T47D (cell line): ENCODE results near the gene BRD9.

Source experiments
- DNase-seq, 2 experiments: peaks; one replicate each; pipeline versions ENCODE4 v3.0.0 to v3.0.0-alpha.2; 2011 to 2012; ENCODE audit warnings: low read depth in 1 of 2, low spot score in 1 of 2
- JUND ChIP-seq: IDR thresholded peaks from 2 replicates; pipeline ENCODE4 v1.6.1; 2012; ENCODE audit warnings: low read depth
- in situ Hi-C: cut with HindIII; loops from 2 replicates; pipeline ENCODE4 v1.10.0; 2016; ENCODE audit warnings: low sequenced_read_pairs, low pct_unique_long_range_greater_than_20kb

Gene BRD9

DNA sequence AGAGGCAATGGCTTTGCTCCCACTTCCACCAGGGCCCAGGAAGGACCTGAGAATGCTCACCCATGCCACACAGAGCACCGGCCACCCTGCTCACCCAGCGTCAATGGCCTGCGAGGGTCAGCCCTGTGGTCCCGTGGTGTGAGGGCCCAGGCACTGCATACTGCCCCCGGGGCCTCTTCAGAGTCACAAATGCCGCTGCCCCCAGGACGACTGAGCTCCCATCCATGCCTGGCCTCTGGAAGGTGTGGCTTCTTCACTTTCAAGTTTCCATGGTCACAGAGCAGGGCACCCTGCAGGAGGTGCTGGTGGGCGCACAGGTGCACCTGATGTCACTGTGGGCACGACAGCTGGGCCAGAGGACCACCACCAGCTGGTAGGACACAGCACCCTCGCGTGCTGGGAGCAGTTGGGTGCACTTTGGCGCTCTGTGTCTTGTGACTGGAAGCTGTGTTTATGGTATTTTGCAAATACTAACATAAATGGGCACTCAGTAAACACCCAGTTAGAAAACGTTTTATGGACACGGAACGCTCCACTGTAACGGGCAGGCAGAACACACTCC is 29.3 kb downstream of the BRD9 start:
- in situ Hi-C loops, result no loop called here
- TF ChIP-seq JUND, result no peak
- DNase-seq, result no peak

DNA sequence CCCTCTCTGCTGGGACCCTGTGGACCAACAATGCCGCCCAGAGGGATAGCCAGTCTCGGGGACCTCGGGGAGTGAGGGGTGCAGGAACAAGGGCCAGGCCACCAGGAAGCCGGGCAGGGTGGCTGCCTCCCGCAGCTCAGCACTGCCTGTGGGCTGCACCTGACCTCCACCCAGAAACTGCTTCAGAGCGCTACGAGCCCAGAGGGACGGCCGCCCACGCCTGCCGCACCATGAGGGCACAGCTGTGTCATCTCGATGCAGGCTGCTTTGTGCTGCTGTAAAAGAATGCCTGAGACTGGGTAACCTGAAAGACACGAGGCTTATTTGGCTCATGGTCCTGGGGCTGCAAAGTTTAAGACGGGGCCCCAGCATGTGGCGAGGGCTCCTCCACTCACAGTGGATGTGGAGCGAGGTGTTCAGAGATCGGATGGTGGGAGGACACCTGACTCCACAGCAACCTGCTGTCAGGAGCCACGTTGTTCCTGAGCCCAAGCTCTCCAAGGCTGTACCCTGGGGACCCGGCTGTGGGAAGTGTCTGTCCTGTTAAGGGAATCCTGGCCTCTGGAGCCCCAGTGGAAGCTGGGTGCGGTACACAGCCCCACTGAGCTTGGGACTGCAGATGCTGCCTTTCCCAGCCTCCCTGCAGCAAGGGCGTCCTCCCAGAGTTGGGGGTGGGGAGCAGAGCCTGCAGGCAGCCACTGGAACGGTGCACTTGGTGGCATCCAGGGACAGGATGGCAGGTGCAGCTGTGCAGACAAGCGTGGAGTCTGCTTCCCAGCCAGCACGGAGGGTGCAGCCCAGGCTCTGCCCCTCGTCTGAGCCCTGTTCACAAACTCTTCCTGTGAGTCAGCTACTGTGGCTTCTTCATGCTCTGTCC is 30.0 kb downstream of the BRD9 start:
- no peak for DNase-seq
- in situ Hi-C loops, result no loop called here
- no peak for TF ChIP-seq JUND

DNA sequence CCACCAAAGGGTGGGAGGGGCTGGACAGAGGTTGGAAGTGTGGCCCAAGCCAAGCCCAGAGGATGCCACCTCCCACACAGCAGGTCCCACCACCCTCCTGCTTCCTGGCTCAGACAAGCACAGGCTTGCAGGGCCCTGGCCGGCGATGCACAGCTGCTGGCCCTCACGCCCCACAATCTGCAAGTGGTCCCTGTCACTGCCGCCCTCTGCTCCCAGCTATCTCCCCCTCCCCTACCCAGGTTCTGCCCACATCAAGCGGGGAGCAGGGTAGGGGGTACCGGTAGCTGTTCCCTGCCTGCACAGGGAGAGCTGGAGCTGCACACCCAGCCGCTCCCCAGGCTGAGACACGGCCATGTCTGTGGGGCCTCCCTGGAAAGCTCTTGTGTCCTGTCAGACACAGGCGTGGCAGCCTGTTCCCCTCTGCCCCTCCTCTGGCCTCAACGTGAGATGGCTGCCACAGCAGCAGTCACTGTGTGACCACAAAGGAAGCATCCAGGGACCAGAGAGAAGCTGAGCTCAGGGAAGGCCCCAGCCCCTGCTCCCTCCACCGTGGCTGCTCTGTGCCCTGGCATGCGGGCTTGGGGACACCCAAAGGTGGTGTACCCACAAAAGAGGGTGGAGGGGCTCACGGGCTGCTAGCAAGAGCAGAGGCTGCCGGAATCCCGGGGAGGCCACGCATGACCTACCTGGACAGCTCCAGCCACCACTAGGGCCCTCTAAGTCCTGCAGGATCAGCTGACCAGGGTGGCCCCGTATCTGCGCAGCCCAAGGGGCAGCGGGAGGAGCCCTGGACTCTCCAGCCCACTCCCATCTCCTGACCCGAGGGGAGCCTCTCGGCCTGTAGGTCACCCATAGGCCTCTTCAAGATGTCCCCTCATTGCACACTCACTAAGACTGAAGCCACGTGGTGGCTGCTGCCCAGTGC is 30.9 kb downstream of the BRD9 start:
- DNase-seq, result no peak
- in situ Hi-C loops, result no loop called here
- no peak for TF ChIP-seq JUND

DNA sequence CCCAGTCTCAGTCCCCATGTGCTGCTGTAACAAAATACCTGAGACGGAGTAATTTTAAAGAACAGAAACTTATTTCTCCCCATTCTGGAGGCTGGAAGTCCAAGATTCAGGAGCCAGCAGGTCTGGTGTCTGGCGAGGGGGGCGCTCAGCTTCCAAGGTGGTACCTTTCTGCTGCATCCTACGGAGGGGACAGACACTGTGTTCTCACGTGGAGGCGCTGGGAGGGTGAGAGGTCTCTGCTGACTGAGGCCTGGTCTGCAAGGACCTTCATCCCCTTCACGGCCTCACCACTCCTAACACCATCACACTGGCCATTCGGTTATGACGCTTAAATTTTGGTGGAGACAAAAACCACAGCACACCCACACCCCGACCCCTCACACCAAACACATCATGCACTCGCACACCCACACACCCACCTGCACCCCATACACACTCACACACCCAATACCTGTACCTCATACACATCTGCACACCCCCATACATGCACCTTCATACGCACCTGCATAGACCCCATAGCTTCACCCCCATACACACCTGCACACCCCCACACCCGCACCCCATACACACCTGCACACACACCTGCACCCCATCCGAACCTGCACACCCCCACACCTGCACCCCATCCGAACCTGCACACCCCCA is 32.0 kb downstream of the BRD9 start:
- DNase-seq, result no peak
- in situ Hi-C loops, result no loop called here
- no peak for TF ChIP-seq JUND

DNA sequence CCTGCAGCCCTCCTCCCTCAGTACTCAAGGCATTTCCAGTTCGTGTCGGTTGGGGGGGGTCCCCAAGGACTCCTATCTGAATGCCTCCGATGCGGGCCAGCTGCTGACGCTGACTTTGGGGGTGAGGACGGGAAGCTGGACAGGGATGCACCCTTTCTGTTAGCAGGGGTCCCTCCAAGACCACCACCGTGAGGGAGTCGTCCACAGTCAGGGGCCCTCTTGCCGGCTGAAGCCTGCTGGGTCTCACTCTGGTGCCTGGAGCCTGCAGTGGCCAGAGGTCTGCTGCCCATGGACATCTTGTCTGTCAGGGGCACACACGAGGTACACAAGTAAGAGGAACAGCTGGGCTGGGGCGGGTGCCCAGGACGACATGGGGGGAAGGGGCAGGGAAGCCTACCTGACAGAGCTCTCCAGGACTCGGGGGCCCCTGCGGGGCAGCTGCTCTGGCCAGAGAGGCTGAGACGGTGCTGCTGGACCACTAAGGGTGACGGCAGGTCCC is 32.8 kb downstream of the BRD9 start:
- no peak for DNase-seq
- in situ Hi-C loops, result no loop called here
- no peak for TF ChIP-seq JUND

DNA sequence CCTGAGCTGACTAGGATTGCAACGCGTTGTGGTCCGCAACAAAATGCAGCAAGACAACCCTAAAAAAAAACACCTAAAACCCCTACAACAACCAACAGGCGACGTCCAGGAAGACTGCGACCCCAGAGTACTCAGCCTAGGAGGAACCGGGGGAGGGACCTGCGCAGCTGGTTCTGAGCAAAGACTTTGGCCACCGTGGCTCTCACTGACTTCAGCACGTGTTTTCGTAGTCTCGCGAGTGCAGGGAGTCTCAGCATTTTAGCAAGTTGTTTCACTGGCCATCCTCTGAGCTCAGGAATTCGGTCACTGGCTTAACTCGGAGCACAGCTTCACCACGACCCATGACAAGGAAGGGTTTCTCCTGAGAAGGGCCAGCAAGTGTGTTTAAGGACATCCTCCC is 33.2 kb downstream of the BRD9 start:
- in situ Hi-C loops, result no loop called here
- DNase-seq, result no peak
- TF ChIP-seq JUND, result no peak

DNA sequence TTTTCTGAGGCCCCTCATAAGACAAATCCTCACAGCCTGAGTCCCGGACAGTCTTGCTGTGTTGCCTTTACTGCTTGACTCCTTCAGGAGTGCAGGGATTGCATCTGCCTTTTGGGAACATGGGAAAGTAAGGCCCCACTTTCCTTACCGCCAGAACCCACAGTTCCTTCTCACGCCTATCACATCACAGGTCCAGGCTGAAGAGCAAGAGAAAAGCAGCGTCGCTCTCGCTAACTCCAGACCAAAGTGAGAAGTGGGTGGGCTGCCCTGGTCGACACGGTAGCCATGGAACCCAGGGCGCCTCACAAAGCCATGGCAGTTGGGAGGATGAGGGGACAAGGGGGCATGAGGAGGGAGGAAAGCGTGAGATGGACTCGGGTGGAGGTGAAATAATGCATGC is 33.9 kb downstream of the BRD9 start:
- in situ Hi-C loops, result no loop called here
- TF ChIP-seq JUND, result no peak
- no peak for DNase-seq

DNA sequence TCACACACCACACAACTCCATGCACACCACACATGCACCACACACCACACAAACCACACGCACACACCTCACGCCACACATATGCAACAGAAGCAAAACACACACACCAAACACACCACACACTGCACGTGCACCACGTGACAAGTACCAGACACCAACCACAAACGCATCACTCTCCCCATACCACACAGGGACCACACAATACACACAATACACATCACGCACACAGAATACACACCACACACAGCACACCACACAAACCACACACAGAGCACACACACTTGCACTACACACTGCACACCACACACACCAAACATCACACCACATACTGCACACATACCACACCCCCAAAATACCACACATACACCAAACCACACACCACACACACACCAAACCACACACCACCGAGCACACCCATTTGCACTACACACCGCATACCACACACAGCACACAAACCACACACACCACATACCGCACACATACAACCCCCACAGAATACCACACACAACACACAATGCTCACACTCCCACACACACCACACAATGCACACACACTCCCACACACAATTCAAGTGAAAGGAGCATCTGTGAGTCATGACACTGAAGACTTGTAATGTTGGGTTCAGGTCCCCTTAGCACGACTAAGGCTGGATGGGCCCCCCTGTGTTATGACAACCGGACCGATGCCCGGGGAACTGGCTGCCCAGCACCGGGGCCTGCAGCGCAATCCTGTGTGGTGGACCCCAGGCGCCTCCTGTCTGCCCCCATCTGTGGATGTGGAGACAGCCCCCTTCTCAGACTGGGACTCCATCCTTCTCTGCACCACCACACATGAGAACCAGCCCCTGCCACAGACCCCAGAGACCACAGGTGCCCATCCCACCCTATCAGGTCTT is 35.8 kb downstream of the BRD9 start:
- DNase-seq, result no peak
- no peak for TF ChIP-seq JUND
- in situ Hi-C loops, result no loop called here

DNA sequence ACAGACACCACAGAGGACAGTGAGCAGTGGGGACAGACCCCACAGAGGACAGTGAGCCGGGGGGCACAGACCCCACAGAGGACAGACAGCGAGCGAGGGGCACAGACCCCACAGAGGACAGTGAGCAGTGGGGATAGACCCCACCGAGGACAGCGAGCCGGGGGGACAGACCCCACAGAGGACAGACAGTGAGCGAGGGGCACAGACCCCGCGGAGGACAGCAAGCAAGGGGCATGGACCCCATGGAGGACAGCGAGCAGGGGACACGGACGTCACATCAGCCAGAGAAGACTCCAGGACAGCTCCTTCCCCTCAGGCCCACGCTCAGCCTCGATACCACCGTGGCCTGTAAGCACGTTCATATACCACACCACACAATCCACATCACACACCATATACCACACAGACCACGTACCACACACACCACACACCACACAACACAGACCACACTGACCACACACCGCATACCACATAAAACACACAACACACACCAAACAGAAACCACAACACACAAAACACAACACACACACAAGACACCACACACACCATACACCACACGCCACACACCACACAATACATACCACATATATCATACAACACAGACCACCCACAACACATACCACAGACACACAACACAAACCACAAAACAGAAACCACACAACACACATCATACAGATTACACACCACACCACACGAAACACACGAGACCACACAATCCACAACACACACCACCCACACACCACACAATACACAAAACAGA is 36.6 kb downstream of the BRD9 start:
- in situ Hi-C loops, result no loop called here
- DNase-seq, result peak in 1 of 2 experiments; percentile 29

DNA sequence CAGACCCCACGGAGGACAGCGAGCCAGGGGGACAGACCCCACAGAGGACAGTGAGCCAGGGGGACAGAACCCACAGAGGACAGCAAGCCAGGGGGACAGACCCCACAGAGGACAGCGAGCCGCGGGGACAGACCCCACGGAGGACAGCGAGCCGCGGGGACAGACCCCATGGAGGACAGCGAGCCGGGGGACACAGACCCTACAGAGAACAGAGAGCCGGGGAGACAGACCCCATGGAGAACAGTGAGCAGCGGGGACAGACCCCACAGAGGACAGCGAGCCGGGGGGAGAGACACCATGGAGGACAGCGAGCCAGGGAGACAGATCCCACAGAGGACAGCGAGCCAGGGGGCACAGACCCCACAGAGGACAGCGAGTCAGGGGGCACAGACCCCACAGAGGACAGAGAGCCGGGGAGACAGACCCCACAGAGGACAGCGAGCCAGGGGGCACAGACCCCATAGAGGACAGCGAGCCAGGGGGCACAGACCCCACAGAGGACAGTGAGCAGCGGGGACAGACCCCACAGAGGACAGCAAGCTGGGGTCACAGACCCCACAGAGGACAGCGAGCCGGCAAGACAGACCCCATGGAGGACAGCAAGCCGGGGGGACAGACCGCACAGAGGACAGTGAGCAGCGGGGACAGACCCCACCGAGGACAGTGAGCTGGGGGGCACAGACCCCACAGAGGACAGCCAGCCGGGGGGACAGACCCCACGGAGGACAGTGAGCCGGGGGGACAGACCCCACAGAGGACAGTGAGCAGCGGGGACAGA is 37.4 kb downstream of the BRD9 start:
- no peak for TF ChIP-seq JUND
- DNase-seq, result no peak
- in situ Hi-C loops, result no loop called here

More for the DNA sequence above, 36.6 kb downstream of the BRD9 start:
- TF ChIP-seq JUND, result no peak
